ENCODE results near the gene IGSF9.

Gene IGSF9

GRCh38 chr1:159946242-159947187 is 1.1 kb upstream of the IGSF9 start:
- no peak for TF ChIP-seq GATA2 (IDR thresholded peaks at IDR 0.05; ENCODE audit: low read depth, low read length)
- TF ChIP-seq GATA3 (IDR thresholded peaks at IDR 0.05; ENCODE audit: low read depth, low read length): no peak

- TF ChIP-seq GATA3 (IDR thresholded peaks at IDR 0.05; ENCODE audit: low read depth, low read length): no peak
- TF ChIP-seq GATA2 (IDR thresholded peaks at IDR 0.05; ENCODE audit: low read depth, low read length): no peak
Measured at GRCh38 chr1:159944623-159945455, 574 bp downstream of the IGSF9 start.

GRCh38 chr1:159943908-159944622 is 1.3 kb downstream of the IGSF9 start:
- TF ChIP-seq GATA2 (IDR thresholded peaks at IDR 0.05; ENCODE audit: low read depth, low read length) (no peak), GATA3 (IDR thresholded peaks at IDR 0.05; ENCODE audit: low read depth, low read length) (no peak)

- TF ChIP-seq GATA3 (IDR thresholded peaks at IDR 0.05; ENCODE audit: low read depth, low read length) (no peak), GATA2 (IDR thresholded peaks at IDR 0.05; ENCODE audit: low read depth, low read length) (no peak)
Measured at GRCh38 chr1:159943278-159943640, 2.2 kb downstream of the IGSF9 start.

- TF ChIP-seq GATA3 (IDR thresholded peaks at IDR 0.05; ENCODE audit: low read depth, low read length) (no peak), GATA2 (IDR thresholded peaks at IDR 0.05; ENCODE audit: low read depth, low read length) (no peak)
Measured at GRCh38 chr1:159942632-159943277, 2.7 kb downstream of the IGSF9 start.

GRCh38 chr1:159941591-159942560 is 3.5 kb downstream of the IGSF9 start:
- TF ChIP-seq GATA2 (IDR thresholded peaks at IDR 0.05; ENCODE audit: low read depth, low read length): no peak
- TF ChIP-seq GATA3 (IDR thresholded peaks at IDR 0.05; ENCODE audit: low read depth, low read length): no peak

- no peak for TF ChIP-seq GATA2 (IDR thresholded peaks at IDR 0.05; ENCODE audit: low read depth, low read length)
- TF ChIP-seq GATA3 (IDR thresholded peaks at IDR 0.05; ENCODE audit: low read depth, low read length): no peak
Measured at GRCh38 chr1:159941141-159941540, 4.3 kb downstream of the IGSF9 start.

GRCh38 chr1:159940006-159940620 is 5.3 kb downstream of the IGSF9 start:
- TF ChIP-seq GATA3 (IDR thresholded peaks at IDR 0.05; ENCODE audit: low read depth, low read length): no peak
- no peak for TF ChIP-seq GATA2 (IDR thresholded peaks at IDR 0.05; ENCODE audit: low read depth, low read length)

- TF ChIP-seq GATA2 (IDR thresholded peaks at IDR 0.05; ENCODE audit: low read depth, low read length): no peak
- TF ChIP-seq GATA3 (IDR thresholded peaks at IDR 0.05; ENCODE audit: low read depth, low read length): no peak
Measured at GRCh38 chr1:159939678-159940002, 5.8 kb downstream of the IGSF9 start.

GRCh38 chr1:159938905-159939677 is 6.3 kb downstream of the IGSF9 start:
- TF ChIP-seq GATA2 (IDR thresholded peaks at IDR 0.05; ENCODE audit: low read depth, low read length) (no peak), GATA3 (IDR thresholded peaks at IDR 0.05; ENCODE audit: low read depth, low read length) (no peak)

GRCh38 chr1:159938211-159938852 is 7.1 kb downstream of the IGSF9 start:
- TF ChIP-seq GATA2 (IDR thresholded peaks at IDR 0.05; ENCODE audit: low read depth, low read length): no peak
- TF ChIP-seq GATA3 (IDR thresholded peaks at IDR 0.05; ENCODE audit: low read depth, low read length): no peak

Data from SH-SY5Y (cell line).